ENCODE results near the gene RBPJ. TPM values are rescaled to one million over a fixed set of nuclear protein-coding genes. Genes with fewer than 3 reads are reported as not detected.

Gene RBPJ
- polyA plus RNA-seq, 1 donor, result 69.8 TPM

Other genes with a start within 250 kb of the RBPJ start
- not detected for gene CCKAR, start 169.5 kb downstream of the RBPJ start, polyA plus RNA-seq (ENCODE audit: insufficient read length)

Measured in forelimb muscle (tissue), 1 donor.